ENCODE measurements around the gene ZNF410.

GRCh38 chr14:73937012-73937411 is 50.4 kb downstream of the ZNF410 start:
- TF ChIP-seq, protein P1, sequence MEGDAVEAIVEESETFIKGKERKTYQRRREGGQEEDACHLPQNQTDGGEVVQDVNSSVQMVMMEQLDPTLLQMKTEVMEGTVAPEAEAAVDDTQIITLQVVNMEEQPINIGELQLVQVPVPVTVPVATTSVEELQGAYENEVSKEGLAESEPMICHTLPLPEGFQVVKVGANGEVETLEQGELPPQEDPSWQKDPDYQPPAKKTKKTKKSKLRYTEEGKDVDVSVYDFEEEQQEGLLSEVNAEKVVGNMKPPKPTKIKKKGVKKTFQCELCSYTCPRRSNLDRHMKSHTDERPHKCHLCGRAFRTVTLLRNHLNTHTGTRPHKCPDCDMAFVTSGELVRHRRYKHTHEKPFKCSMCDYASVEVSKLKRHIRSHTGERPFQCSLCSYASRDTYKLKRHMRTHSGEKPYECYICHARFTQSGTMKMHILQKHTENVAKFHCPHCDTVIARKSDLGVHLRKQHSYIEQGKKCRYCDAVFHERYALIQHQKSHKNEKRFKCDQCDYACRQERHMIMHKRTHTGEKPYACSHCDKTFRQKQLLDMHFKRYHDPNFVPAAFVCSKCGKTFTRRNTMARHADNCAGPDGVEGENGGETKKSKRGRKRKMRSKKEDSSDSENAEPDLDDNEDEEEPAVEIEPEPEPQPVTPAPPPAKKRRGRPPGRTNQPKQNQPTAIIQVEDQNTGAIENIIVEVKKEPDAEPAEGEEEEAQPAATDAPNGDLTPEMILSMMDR (IDR thresholded peaks at IDR 0.05), result no peak
- TF ChIP-seq ZNF263 (CRISPR knock-in tag; IDR thresholded peaks at IDR 0.05; ENCODE audit: low read depth), result no peak
- TF ChIP-seq JUN (CRISPR knock-in tag; IDR thresholded peaks at IDR 0.05), result no peak
- no peak for TF ChIP-seq RORB (CRISPR knock-in tag; IDR thresholded peaks at IDR 0.05)

All from WTC11 (cell line).